Tibial nerve (tissue), 3 donors: ENCODE results near the gene ZNF471.
A peak's percentile ranks its signal among the peaks of the same experiment; 100 is the strongest.

Experiments used
- POLR2A ChIP-seq, 2 donors: fragments of 450-650 bp; IDR thresholded peaks; one replicate each; pipeline ENCODE4 v1.6.1; 2017; ENCODE audit warnings: antibody characterized with exemption in 2 of 2, mild to moderate bottlenecking in 2 of 2, moderate library complexity in 2 of 2
- TF ChIP-seq, protein P1 (sequence below), 5 experiments: fragments of 200-600 bp in 3 of 5; fragments of 450-650 bp in 2 of 5; sonication (generic) in 3 of 5; IDR thresholded peaks; one replicate each; pipeline ENCODE4 v1.5.1; 2016 to 2019; ENCODE audit warnings: antibody characterized with exemption in 5 of 5, mild to moderate bottlenecking in 3 of 5, moderate library complexity in 2 of 5

- peak in 1 of 2 donors; percentile 12 for TF ChIP-seq POLR2A (IDR thresholded peaks at IDR 0.05)
- TF ChIP-seq, protein P1, sequence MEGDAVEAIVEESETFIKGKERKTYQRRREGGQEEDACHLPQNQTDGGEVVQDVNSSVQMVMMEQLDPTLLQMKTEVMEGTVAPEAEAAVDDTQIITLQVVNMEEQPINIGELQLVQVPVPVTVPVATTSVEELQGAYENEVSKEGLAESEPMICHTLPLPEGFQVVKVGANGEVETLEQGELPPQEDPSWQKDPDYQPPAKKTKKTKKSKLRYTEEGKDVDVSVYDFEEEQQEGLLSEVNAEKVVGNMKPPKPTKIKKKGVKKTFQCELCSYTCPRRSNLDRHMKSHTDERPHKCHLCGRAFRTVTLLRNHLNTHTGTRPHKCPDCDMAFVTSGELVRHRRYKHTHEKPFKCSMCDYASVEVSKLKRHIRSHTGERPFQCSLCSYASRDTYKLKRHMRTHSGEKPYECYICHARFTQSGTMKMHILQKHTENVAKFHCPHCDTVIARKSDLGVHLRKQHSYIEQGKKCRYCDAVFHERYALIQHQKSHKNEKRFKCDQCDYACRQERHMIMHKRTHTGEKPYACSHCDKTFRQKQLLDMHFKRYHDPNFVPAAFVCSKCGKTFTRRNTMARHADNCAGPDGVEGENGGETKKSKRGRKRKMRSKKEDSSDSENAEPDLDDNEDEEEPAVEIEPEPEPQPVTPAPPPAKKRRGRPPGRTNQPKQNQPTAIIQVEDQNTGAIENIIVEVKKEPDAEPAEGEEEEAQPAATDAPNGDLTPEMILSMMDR (IDR thresholded peaks at IDR 0.05): no peak
Measured at GRCh38 chr19:56538761-56539263, 31.2 kb downstream of the ZNF471 start, which contains the start of gene ZFP28.
